HepG2 (cell line): ENCODE data around the gene MTX1. TPM values are rescaled to one million over a fixed set of nuclear protein-coding genes. Genes with fewer than 3 reads are reported as not detected.
A peak's percentile ranks its signal among the peaks of the same experiment; 100 is the strongest.

Experiments
- AHR ChIP-seq: IDR thresholded peaks from 2 replicates; pipeline ENCODE4 v1.6.1; 2018; ENCODE audit warnings: missing genetic modification reagents, missing compliant biosample characterization
- AKAP8 ChIP-seq: sonication (generic); formaldehyde crosslinking; IDR thresholded peaks from 2 replicates; pipeline ENCODE4 v1.5.1; 2020; ENCODE audit warnings: mild to moderate bottlenecking, missing genetic modification reagents
- BRCA1 ChIP-seq: sonication (generic); formaldehyde crosslinking; IDR thresholded peaks from 2 replicates; pipeline ENCODE4 v1.4.0; 2020; ENCODE audit warnings: missing genetic modification reagents
- ETV5 ChIP-seq: IDR thresholded peaks from 2 replicates; pipeline ENCODE4 v1.6.1; 2018; ENCODE audit warnings: missing biosample characterization, missing genetic modification reagents, inconsistent platforms, borderline replicate concordance
- HNRNPK ChIP-seq: fragments of 200-400 bp; formaldehyde crosslinking; IDR thresholded peaks from 2 replicates; pipeline ENCODE4 v1.6.1; 2018; ENCODE audit warnings: low read length, low read depth, moderate library complexity, mild to moderate bottlenecking; ENCODE audit not compliant: poor library complexity, severe bottlenecking
- JARID2 ChIP-seq: sonication (generic); formaldehyde crosslinking; IDR thresholded peaks from 2 replicates; pipeline ENCODE4 v1.8.1; 2023; ENCODE audit warnings: missing genetic modification reagents, inconsistent platforms; ENCODE audit not compliant: insufficient replicate concordance
- KDM1A ChIP-seq: IDR thresholded peaks from 2 replicates; pipeline ENCODE4 v1.6.1; 2016; ENCODE audit warnings: missing compliant biosample characterization
- KLF12 ChIP-seq: sonication (generic); formaldehyde crosslinking; IDR thresholded peaks from 2 replicates; pipeline ENCODE4 v1.4.0; 2020; ENCODE audit warnings: missing genetic modification reagents, borderline replicate concordance
- MAF1 ChIP-seq: sonication (generic); formaldehyde crosslinking; IDR thresholded peaks from 2 replicates; pipeline ENCODE4 v1.5.0; 2020; ENCODE audit warnings: missing genetic modification reagents, borderline replicate concordance
- NCOA2 ChIP-seq: sonication (generic); formaldehyde crosslinking; IDR thresholded peaks from 2 replicates; pipeline ENCODE4 v1.8.0; 2022; ENCODE audit warnings: inconsistent platforms
- NFE2L1 ChIP-seq: sonication (generic); formaldehyde crosslinking; IDR thresholded peaks from 2 replicates; pipeline ENCODE4 v1.4.0; 2020; ENCODE audit warnings: missing genetic modification reagents, mild to moderate bottlenecking, borderline replicate concordance
- NFIC ChIP-seq: IDR thresholded peaks from 2 replicates; pipeline ENCODE4 v1.6.1; 2012; ENCODE audit warnings: mild to moderate bottlenecking, low read length, inconsistent platforms
- NRL ChIP-seq: sonication (generic); formaldehyde crosslinking; IDR thresholded peaks from 2 replicates; pipeline ENCODE4 v1.5.0; 2020; ENCODE audit warnings: missing genetic modification reagents, mild to moderate bottlenecking, moderate library complexity, borderline replicate concordance
- POLR2A ChIP-seq, 2 experiments: IDR thresholded peaks; 2 replicates each; pipeline ENCODE4 v1.6.1; 2011; ENCODE audit warnings: low read depth in 2 of 2, low read length in 2 of 2, mild to moderate bottlenecking in 1 of 2, moderate library complexity in 1 of 2; ENCODE audit not compliant: insufficient read depth in 1 of 2
- PRDM10 ChIP-seq: sonication (generic); formaldehyde crosslinking; IDR thresholded peaks from 2 replicates; pipeline ENCODE4 v1.4.0; 2020; ENCODE audit warnings: low read depth, missing genetic modification reagents
- PRDM4 ChIP-seq: sonication (generic); formaldehyde crosslinking; IDR thresholded peaks from 2 replicates; pipeline ENCODE4 v1.9.0; 2021; ENCODE audit warnings: missing genetic modification reagents, borderline replicate concordance
- TCF7L2 ChIP-seq: IDR thresholded peaks from 2 replicates; pipeline ENCODE4 v1.6.1; 2011; ENCODE audit warnings: mild to moderate bottlenecking, low read depth, low read length, moderate library complexity
- ZGPAT ChIP-seq: IDR thresholded peaks from 2 replicates; pipeline ENCODE4 v1.6.1; 2016; ENCODE audit warnings: mild to moderate bottlenecking
- ZNF317 ChIP-seq: sonication (generic); formaldehyde crosslinking; IDR thresholded peaks from 2 replicates; pipeline ENCODE4 v1.5.0; 2020; ENCODE audit warnings: mild to moderate bottlenecking, missing genetic modification reagents
- ZNF644 ChIP-seq: IDR thresholded peaks from 2 replicates; pipeline ENCODE4 v1.6.1; 2016; ENCODE audit warnings: low read depth
- ZNF773 ChIP-seq: sonication (generic); formaldehyde crosslinking; IDR thresholded peaks from 2 replicates; pipeline ENCODE4 v1.4.0; 2020; ENCODE audit warnings: missing genetic modification reagents, borderline replicate concordance
- ZNF782 ChIP-seq: sonication (generic); formaldehyde crosslinking; IDR thresholded peaks from 2 replicates; pipeline ENCODE4 v1.4.0; 2020; ENCODE audit warnings: missing genetic modification reagents, mild to moderate bottlenecking, borderline replicate concordance
- ZNF83 ChIP-seq: sonication (generic); formaldehyde crosslinking; IDR thresholded peaks from 2 replicates; pipeline ENCODE4 v1.4.0; 2020; ENCODE audit warnings: missing genetic modification reagents, mild to moderate bottlenecking, borderline replicate concordance
- polyA plus RNA-seq, 8 experiments: library from polyadenylated mRNA; depleted of rRNA in 3 of 8; stranded (reverse) in 7 of 8; unstranded in 1 of 8; fragments of >200 nt; fragmentation: Illumina TruSeq in 4 of 8; extraction: Trizol in 4 of 8; gene quantifications; 2 replicates each; pipeline versions ENCODE4 v1.2.1 to v1.2.3, GENCODE V29; 2011 to 2016; ENCODE audit warnings: low read depth in 4 of 8, missing spikeins in 1 of 8, mixed read lengths in 1 of 8; ENCODE audit not compliant: insufficient read depth in 1 of 8
- total RNA-seq, 5 experiments: library from RNA; depleted of rRNA; stranded (reverse); fragments of >200 nt; fragmentation: Illumina TruSeq; extraction: Trizol; gene quantifications; 2 replicates each; pipeline ENCODE4 v1.2.3, GENCODE V29; 2016; ENCODE audit warnings: low read depth in 1 of 5

MTX1 gene
- total and polyA plus RNA-seq, 2 of the 13 experiments (the other 11 are each of a cell fraction or from before 2014, with no cell fraction given), result 64.5 to 72.6 TPM

GRCh38 chr1:155193275-155193990 is 15.1 kb upstream of the MTX1 start (continued):
- TF ChIP-seq JARID2 (CRISPR knock-in tag) (no peak), NFIC (no peak), PRDM10 (CRISPR knock-in tag) (no peak), ZNF773 (no peak), ZNF83 (CRISPR knock-in tag) (no peak), ZNF644 (CRISPR knock-in tag) (no peak), BRCA1 (no peak), NCOA2 (CRISPR knock-in tag) (no peak), ZGPAT (CRISPR knock-in tag) (peak; percentile 52; the same call in 1 of the 2 replicates), PRDM4 (no peak), ZNF317 (CRISPR knock-in tag) (no peak), KDM1A (CRISPR knock-in tag) (no peak), POLR2A (IDR thresholded peaks at IDR 0.05; ENCODE audit: insufficient read depth in 1 of 2, low read depth in 2 of 2, low read length in 2 of 2) (no peak), TCF7L2 (no peak), AKAP8 (CRISPR knock-in tag) (no peak), MAF1 (CRISPR knock-in tag) (no peak), NRL (CRISPR knock-in tag) (0 out of 2 replicates have a peak, but pooled peaks have one; percentile 19), HNRNPK (no peak), ZNF782 (CRISPR knock-in tag) (no peak), NFE2L1 (CRISPR knock-in tag) (no peak), KLF12 (CRISPR knock-in tag) (no peak), ETV5 (CRISPR knock-in tag) (no peak; the same call in 1 of the 2 replicates), AHR (no peak)
